HCT116 (cell line): Measurements from ENCODE around the gene KAT6B. TPM values are rescaled to one million over a fixed set of nuclear protein-coding genes. Genes with fewer than 3 reads are reported as not detected.

ENCODE experiments used
- ATAC-seq: fragments of 200-7000 bp; cut with Tn5 transposase; 2 replicates; pipeline ENCODE4 v1.9.1; 2020; ENCODE audit warnings: mild to moderate bottlenecking, moderate library complexity
- BruUV-seq: library from RNA; stranded (reverse); fragments of 400-500 nt; replicated peaks from 2 replicates; lab custom pipeline; 2021; lab: Mats Ljungman, UMichigan
- CTCF ChIA-PET: fragments of 300-600 bp; sonication (Branson Sonifier 250); formaldehyde crosslinking; loops from one replicate; lab custom pipeline; 2021; ENCODE audit warnings: antibody characterized with exemption; lab: Charles Lee
- POLR2A ChIA-PET: fragments of 300-600, 350-600 bp; sonication (Branson Sonifier 250); formaldehyde crosslinking; loops from one replicate; lab custom pipeline; 2021; ENCODE audit warnings: antibody characterized with exemption; lab: Charles Lee
- RAD21 ChIA-PET, 2 experiments: fragments of 300-600 bp; sonication (Branson Sonifier 250); formaldehyde crosslinking; loops; one replicate each; lab custom pipeline; 2023; ENCODE audit warnings: low total read pairs in 2 of 2; ENCODE audit not compliant: uncharacterized antibody in 2 of 2, unreplicated experiment in 2 of 2, low non-redundant PET in 1 of 2; lab: Charles Lee
- DNase-seq: peaks from one replicate; pipeline ENCODE4 v3.0.0-alpha.2; 2010; ENCODE audit warnings: low read depth, low spot score
- H2AFZ ChIP-seq: fragments of 200-600 bp; shearing (Covaris generic), sonication (generic); 2 replicates; pipeline ENCODE4 v1.6.1; 2017; ENCODE audit warnings: low read depth, mixed run types, mixed read lengths, antibody characterized with exemption, low read length; ENCODE audit not compliant: poor library complexity, severe bottlenecking
- H3K27ac ChIP-seq: 2 replicates; pipeline ENCODE4 v1.5.1; 2012; ENCODE audit warnings: low read depth, low read length
- H3K27me3 ChIP-seq: fragments of 200-600 bp; sonication (generic); 2 replicates; pipeline ENCODE4 v1.6.1; 2016; ENCODE audit warnings: mixed run types, low read length, mixed read lengths; ENCODE audit not compliant: insufficient read depth
- H3K36me3 ChIP-seq, 2 experiments: fragments of 200-500 bp in 1 of 2; fragments of 200-600 bp in 1 of 2; sonication (Bioruptor generic) in 1 of 2; sonication (generic) in 1 of 2; 2 replicates each; pipeline versions ENCODE4 v1.5.1 to v1.6.1; 2014 to 2016; ENCODE audit warnings: low read length in 2 of 2, inconsistent platforms in 1 of 2, mixed read lengths in 1 of 2, mixed run types in 1 of 2; ENCODE audit not compliant: insufficient read depth in 2 of 2, control insufficient read depth in 1 of 2
- H3K4me1 ChIP-seq, 2 experiments: fragments of 200-600 bp in 1 of 2; sonication (generic) in 1 of 2; 2 replicates each; pipeline versions ENCODE4 v1.5.1 to v1.6.1; 2012 to 2017; ENCODE audit warnings: low read length in 2 of 2, inconsistent platforms in 1 of 2, mild to moderate bottlenecking in 1 of 2, mixed read lengths in 1 of 2, mixed run types in 1 of 2, moderate library complexity in 1 of 2; ENCODE audit not compliant: insufficient read depth in 2 of 2, control insufficient read depth in 1 of 2
- H3K4me2 ChIP-seq: fragments of 200-600 bp; sonication (generic); 2 replicates; pipeline ENCODE4 v1.6.1; 2017; ENCODE audit warnings: mixed run types, low read length, mixed read lengths
- H3K4me3 ChIP-seq, 2 experiments: fragments of 200-600 bp in 1 of 2; sonication (generic) in 1 of 2; replicated peaks in 1 of 2; 2 replicates each; pipeline ENCODE4 v1.5.1; 2011 to 2016; ENCODE audit warnings: low read length in 2 of 2, control low read depth in 1 of 2, low read depth in 1 of 2, mild to moderate bottlenecking in 1 of 2, mixed read lengths in 1 of 2, mixed run types in 1 of 2
- H3K79me2 ChIP-seq: fragments of 200-600 bp; sonication (generic); 2 replicates; pipeline ENCODE4 v1.6.1; 2017; ENCODE audit warnings: mild to moderate bottlenecking, mixed run types, low read length, moderate library complexity, mixed read lengths; ENCODE audit not compliant: insufficient read depth
- H3K9ac ChIP-seq: fragments of 200-600 bp; sonication (generic); 2 replicates; pipeline ENCODE4 v1.6.1; 2016; ENCODE audit warnings: low read length, mixed read lengths
- H3K9me2 ChIP-seq: fragments of 200-600 bp; sonication (generic), shearing (Covaris generic); 2 replicates; pipeline ENCODE4 v1.6.1; 2017; ENCODE audit warnings: mixed run types, mild to moderate bottlenecking, moderate library complexity; ENCODE audit not compliant: insufficient read depth
- H3K9me3 ChIP-seq, 2 experiments: fragments of 200-500 bp in 1 of 2; fragments of 200-600 bp in 1 of 2; sonication (Bioruptor generic) in 1 of 2; sonication (generic) in 1 of 2; 2 replicates each; pipeline ENCODE4 v1.6.1; 2014 to 2017; ENCODE audit warnings: low read length in 2 of 2, mixed read lengths in 2 of 2, inconsistent platforms in 1 of 2, low read depth in 1 of 2, mild to moderate bottlenecking in 1 of 2, mixed run types in 1 of 2, moderate library complexity in 1 of 2; ENCODE audit not compliant: control insufficient read depth in 1 of 2, insufficient read depth in 1 of 2
- H4K20me1 ChIP-seq: fragments of 200-600 bp; sonication (generic), shearing (Covaris generic); 2 replicates; pipeline ENCODE4 v1.6.1; 2017; ENCODE audit warnings: mixed run types, mild to moderate bottlenecking, moderate library complexity; ENCODE audit not compliant: insufficient read depth
- CBX3 ChIP-seq: IDR thresholded peaks from 2 replicates; pipeline ENCODE4 v1.6.1; 2012; ENCODE audit warnings: low read depth
- FOSL1 ChIP-seq: IDR thresholded peaks from 2 replicates; pipeline ENCODE4 v1.6.1; 2012; ENCODE audit warnings: low read depth
- JUND ChIP-seq: IDR thresholded peaks from 2 replicates; pipeline ENCODE4 v1.6.1; 2012
- POLR2A ChIP-seq: IDR thresholded peaks from 2 replicates; pipeline ENCODE4 v1.7.0; 2011; ENCODE audit warnings: borderline replicate concordance; ENCODE audit not compliant: insufficient read depth, insufficient read length; ENCODE audit errors: extremely low read depth
- POLR2AphosphoS5 ChIP-seq: IDR thresholded peaks from 2 replicates; pipeline ENCODE4 v1.6.1; 2011; ENCODE audit warnings: mild to moderate bottlenecking, low read depth, low read length, moderate library complexity
- SP1 ChIP-seq: IDR thresholded peaks from 2 replicates; pipeline ENCODE4 v1.6.1; 2012; ENCODE audit warnings: low read depth
- SRF ChIP-seq: IDR thresholded peaks from 2 replicates; pipeline ENCODE4 v1.6.1; 2012; ENCODE audit warnings: low read depth
- TCF7L2 ChIP-seq: IDR thresholded peaks from 2 replicates; pipeline ENCODE4 v1.7.0; 2011; ENCODE audit warnings: borderline replicate concordance, inconsistent platforms; ENCODE audit not compliant: insufficient read depth, insufficient read length; ENCODE audit errors: extremely low read depth
- intact Hi-C: fragments of 100-400 bp; cut with micrococcal nuclease; formaldehyde crosslinking; loops from 2 replicates; pipeline ENCODE4 v1.10.0; 2022
- total RNA-seq: library from RNA; stranded (reverse); gene quantifications from one replicate; pipeline ENCODE4 v1.2.1, GENCODE V29; 2021; ENCODE audit not compliant: unreplicated experiment
- TF ChIP-seq, protein P1 (sequence below), 3 experiments: fragments of 200-600 bp in 1 of 3; sonication (generic) in 1 of 3; IDR thresholded peaks in 2 of 3; conservative IDR thresholded peaks in 1 of 3; 2 replicates each; pipeline ENCODE4 v1.5.1; 2012 to 2017; ENCODE audit warnings: low read depth in 2 of 3, low read length in 2 of 3, antibody characterized with exemption in 1 of 3, borderline replicate concordance in 1 of 3, control low read depth in 1 of 3, mild to moderate bottlenecking in 1 of 3, mixed read lengths in 1 of 3, mixed run types in 1 of 3, moderate library complexity in 1 of 3; ENCODE audit not compliant: insufficient read depth in 1 of 3

Gene KAT6B
- total RNA-seq, 1 experiment from 2014 or later: 17.8 TPM

DNA sequence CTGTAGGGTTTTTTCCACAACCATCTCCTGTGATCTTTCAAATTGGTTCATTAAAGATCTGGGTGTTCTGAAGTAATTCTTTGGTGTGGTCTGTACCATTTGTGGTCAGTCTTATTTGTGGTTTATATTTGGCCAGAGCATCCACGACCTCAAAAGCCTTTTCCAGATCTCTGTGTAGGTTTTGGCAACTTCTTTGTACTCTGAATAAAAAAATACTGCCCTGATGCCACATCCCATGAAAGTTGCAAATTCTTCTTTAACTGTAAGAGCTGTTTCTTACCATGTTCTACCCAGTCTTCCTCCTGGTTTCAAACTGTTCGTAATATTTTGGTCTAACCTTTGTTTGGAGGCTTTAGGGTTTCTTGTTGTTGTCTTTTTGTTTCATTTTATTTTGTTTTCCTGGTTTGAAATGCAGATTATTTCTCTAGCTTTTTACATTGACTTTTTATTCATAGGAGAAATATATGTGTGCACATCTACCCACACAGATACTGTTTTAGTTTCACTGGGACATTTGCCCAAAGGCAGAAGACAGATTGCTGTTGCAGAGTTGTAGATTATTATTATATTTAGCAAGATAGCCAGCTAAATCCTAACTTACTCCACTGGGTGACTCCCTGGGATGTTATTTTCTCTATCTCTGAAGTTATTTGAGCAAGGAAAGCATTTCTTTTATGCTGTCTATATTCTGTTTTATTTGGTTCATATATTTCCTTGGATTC, 161.8 kb downstream of the KAT6B start:
- no peaks in the 10 kb centered on the region for H3K9me2 ChIP-seq
- H3K9ac ChIP-seq: no peak overlapping the region
- H3K27me3 ChIP-seq: no peaks in the 10 kb centered on the region
- H3K27ac ChIP-seq: no peak overlapping the region
- DNase-seq: no peak
- no peak for ATAC-seq
- H3K79me2 ChIP-seq: no peaks in the 10 kb centered on the region
- ChIA-PET RAD21 (no interaction called here), POLR2A (no interaction called here)
- no peaks in the 10 kb centered on the region for H3K9me3 ChIP-seq
- no peaks in the 10 kb centered on the region for H4K20me1 ChIP-seq
- TF ChIP-seq CBX3: no peak
- TF ChIP-seq JUND: no peak
- TF ChIP-seq POLR2A: no peak
- no peak for TF ChIP-seq SP1
- TF ChIP-seq, protein P1, sequence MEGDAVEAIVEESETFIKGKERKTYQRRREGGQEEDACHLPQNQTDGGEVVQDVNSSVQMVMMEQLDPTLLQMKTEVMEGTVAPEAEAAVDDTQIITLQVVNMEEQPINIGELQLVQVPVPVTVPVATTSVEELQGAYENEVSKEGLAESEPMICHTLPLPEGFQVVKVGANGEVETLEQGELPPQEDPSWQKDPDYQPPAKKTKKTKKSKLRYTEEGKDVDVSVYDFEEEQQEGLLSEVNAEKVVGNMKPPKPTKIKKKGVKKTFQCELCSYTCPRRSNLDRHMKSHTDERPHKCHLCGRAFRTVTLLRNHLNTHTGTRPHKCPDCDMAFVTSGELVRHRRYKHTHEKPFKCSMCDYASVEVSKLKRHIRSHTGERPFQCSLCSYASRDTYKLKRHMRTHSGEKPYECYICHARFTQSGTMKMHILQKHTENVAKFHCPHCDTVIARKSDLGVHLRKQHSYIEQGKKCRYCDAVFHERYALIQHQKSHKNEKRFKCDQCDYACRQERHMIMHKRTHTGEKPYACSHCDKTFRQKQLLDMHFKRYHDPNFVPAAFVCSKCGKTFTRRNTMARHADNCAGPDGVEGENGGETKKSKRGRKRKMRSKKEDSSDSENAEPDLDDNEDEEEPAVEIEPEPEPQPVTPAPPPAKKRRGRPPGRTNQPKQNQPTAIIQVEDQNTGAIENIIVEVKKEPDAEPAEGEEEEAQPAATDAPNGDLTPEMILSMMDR (IDR thresholded peaks at IDR 0.05 in 2 of 3, conservative IDR thresholded peaks at IDR 0.05 in 1 of 3; ENCODE audit: borderline replicate concordance in 1 of 3, insufficient read depth in 1 of 3, low read depth in 2 of 3, low read length in 2 of 3): no peak
- TF ChIP-seq, all 23 proteins: peak for 0
- intact Hi-C loops: no loop called here
- H3K4me3 ChIP-seq: no peak overlapping the region
- no peaks in the 10 kb centered on the region for H3K36me3 ChIP-seq
- CTCF ChIA-PET: no interaction called here
- H2AFZ ChIP-seq: no peak overlapping the region
- no peak overlapping the region for H3K4me2 ChIP-seq
- H3K4me1 ChIP-seq: peaks cover 0 to 4% of the 10 kb centered on the region in 2 experiments; a peak in 2 of 4 replicates
- no TSS peak for BruUV-seq

GRCh38 chr10:74988832-74989561, 162.6 kb downstream of the KAT6B start:
- no peaks in the 10 kb centered on the region for H3K9me2 ChIP-seq
- H3K79me2 ChIP-seq: no peaks in the 10 kb centered on the region
- POLR2A ChIA-PET: no interaction called here
- no peak overlapping the region for H3K27ac ChIP-seq
- H3K4me3 ChIP-seq: no peak overlapping the region
- CTCF ChIA-PET: no interaction called here
- H4K20me1 ChIP-seq: no peaks in the 10 kb centered on the region
- no peak overlapping the region for H3K9ac ChIP-seq
- H3K36me3 ChIP-seq: no peaks in the 10 kb centered on the region
- intact Hi-C loops: no loop called here
- no peak overlapping the region for H2AFZ ChIP-seq
- H3K27me3 ChIP-seq: no peaks in the 10 kb centered on the region
- H3K4me1 ChIP-seq: peaks cover 0 to 4% of the 10 kb centered on the region in 2 experiments; a peak in 2 of 4 replicates
- RAD21 ChIA-PET: no interaction called here
- no peak for DNase-seq
- TF ChIP-seq SRF: no peak
- no peak for TF ChIP-seq TCF7L2
- no peak for TF ChIP-seq POLR2AphosphoS5
- TF ChIP-seq FOSL1: no peak
- TF ChIP-seq, all 23 proteins: peak for 0
- no peak for ATAC-seq
- Histone ChIP-seq H3K4me2 (no peak overlapping the region), H3K9me3 (no peaks in the 10 kb centered on the region)
- no TSS peak for BruUV-seq
